ENCODE data around the gene DNMT3L. TPM values are rescaled to one million over a fixed set of nuclear protein-coding genes. Genes with fewer than 3 reads are reported as not detected.
"Not testable (repeated sequence)": the region's sequence is repeated elsewhere in the genome, so short reads cannot be mapped to it uniquely, and the experiment has no call there.

Gene DNMT3L
- total RNA-seq, 2 experiments from 2014 or later, result not detected

- CTCF ChIA-PET (ENCODE audit: unreplicated experiment); DNase-seq (ENCODE audit: low spot score); H4K20me1 ChIP-seq (ENCODE audit: insufficient read depth, low read length); H3K9me2 ChIP-seq (ENCODE audit: insufficient read depth, low read length); BruUV-seq (replicated peaks); H3K27ac ChIP-seq (ENCODE audit: low read depth, low read length, poor library complexity, severe bottlenecking); H3K79me2 ChIP-seq (ENCODE audit: insufficient read depth, low read depth, low read length); H3K4me1 ChIP-seq (ENCODE audit: insufficient read depth, low read length, poor library complexity, severe bottlenecking); H3K36me3 ChIP-seq (ENCODE audit: insufficient read depth, low read length); H3K4me3 ChIP-seq (ENCODE audit: low read depth, low read length, poor library complexity, severe bottlenecking); intact Hi-C loops (cut with micrococcal nuclease; ENCODE audit: unreplicated experiment); POLR2A ChIA-PET; H2AFZ ChIP-seq (ENCODE audit: low read length); H3K9me3 ChIP-seq (ENCODE audit: low read length); H3K4me2 ChIP-seq (ENCODE audit: low read length): not testable (repeated sequence)
These were observed 55.5 kb downstream of the DNMT3L start for GRCh38 chr21:44206187-44206586.

GRCh38 chr21:44202590-44203299 is 59.0 kb downstream of the DNMT3L start:
- DNase-seq (ENCODE audit: low spot score); H3K36me3 ChIP-seq (ENCODE audit: insufficient read depth, low read length); H3K4me3 ChIP-seq (ENCODE audit: low read depth, low read length, poor library complexity, severe bottlenecking); H3K9me2 ChIP-seq (ENCODE audit: insufficient read depth, low read length); H3K4me2 ChIP-seq (ENCODE audit: low read length); H4K20me1 ChIP-seq (ENCODE audit: insufficient read depth, low read length); H3K9me3 ChIP-seq (ENCODE audit: low read length); CTCF ChIA-PET (ENCODE audit: unreplicated experiment); intact Hi-C loops (cut with micrococcal nuclease; ENCODE audit: unreplicated experiment); H3K27ac ChIP-seq (ENCODE audit: low read depth, low read length, poor library complexity, severe bottlenecking); H2AFZ ChIP-seq (ENCODE audit: low read length); POLR2A ChIA-PET; BruUV-seq (replicated peaks); H3K79me2 ChIP-seq (ENCODE audit: insufficient read depth, low read depth, low read length): not testable (repeated sequence)
- peaks cover 19% of the 10 kb centered on the region for H3K4me1 ChIP-seq (ENCODE audit: insufficient read depth, low read length, poor library complexity, severe bottlenecking)

- peaks cover 30% of the 10 kb centered on the region for H3K4me1 ChIP-seq (ENCODE audit: insufficient read depth, low read length, poor library complexity, severe bottlenecking)
- H3K4me3 ChIP-seq (ENCODE audit: low read depth, low read length, poor library complexity, severe bottlenecking); CTCF ChIA-PET (ENCODE audit: unreplicated experiment); H3K9me3 ChIP-seq (ENCODE audit: low read length); BruUV-seq (replicated peaks); intact Hi-C loops (cut with micrococcal nuclease; ENCODE audit: unreplicated experiment); H3K79me2 ChIP-seq (ENCODE audit: insufficient read depth, low read depth, low read length); H3K27ac ChIP-seq (ENCODE audit: low read depth, low read length, poor library complexity, severe bottlenecking); H3K4me2 ChIP-seq (ENCODE audit: low read length); H3K9me2 ChIP-seq (ENCODE audit: insufficient read depth, low read length); H3K36me3 ChIP-seq (ENCODE audit: insufficient read depth, low read length); H2AFZ ChIP-seq (ENCODE audit: low read length); POLR2A ChIA-PET; H4K20me1 ChIP-seq (ENCODE audit: insufficient read depth, low read length); DNase-seq (ENCODE audit: low spot score): not testable (repeated sequence)
These were observed 61.7 kb downstream of the DNMT3L start for GRCh38 chr21:44199997-44200396.

- intact Hi-C loops (cut with micrococcal nuclease; ENCODE audit: unreplicated experiment), result no loop called here
- no peak for TF ChIP-seq CTCF (conservative IDR thresholded peaks at IDR 0.05; ENCODE audit: low read length)
- TF ChIP-seq EZH2phosphoT487 (IDR thresholded peaks at IDR 0.05; ENCODE audit: borderline replicate concordance, low read depth, low read length), result no peak
These were observed 62.2 kb downstream of the DNMT3L start for GRCh38 chr21:44199448-44199847.

GRCh38 chr21:44197156-44197516 is 64.6 kb downstream of the DNMT3L start:
- H4K20me1 ChIP-seq (ENCODE audit: insufficient read depth, low read length); H3K36me3 ChIP-seq (ENCODE audit: insufficient read depth, low read length); H3K9me3 ChIP-seq (ENCODE audit: low read length); BruUV-seq (replicated peaks); intact Hi-C loops (cut with micrococcal nuclease; ENCODE audit: unreplicated experiment); POLR2A ChIA-PET; H3K4me3 ChIP-seq (ENCODE audit: low read depth, low read length, poor library complexity, severe bottlenecking); H2AFZ ChIP-seq (ENCODE audit: low read length); CTCF ChIA-PET (ENCODE audit: unreplicated experiment); H3K79me2 ChIP-seq (ENCODE audit: insufficient read depth, low read depth, low read length); DNase-seq (ENCODE audit: low spot score); H3K27ac ChIP-seq (ENCODE audit: low read depth, low read length, poor library complexity, severe bottlenecking); H3K9me2 ChIP-seq (ENCODE audit: insufficient read depth, low read length); H3K4me2 ChIP-seq (ENCODE audit: low read length): not testable (repeated sequence)
- H3K4me1 ChIP-seq (ENCODE audit: insufficient read depth, low read length, poor library complexity, severe bottlenecking), result peaks cover 30% of the 10 kb centered on the region

More at GRCh38 chr21:44199448-44199847, 62.2 kb downstream of the DNMT3L start:
- CTCF ChIA-PET (ENCODE audit: unreplicated experiment), result no interaction called here
- peaks cover 30% of the 10 kb centered on the region for H3K4me1 ChIP-seq (ENCODE audit: insufficient read depth, low read length, poor library complexity, severe bottlenecking)
- H3K79me2 ChIP-seq (ENCODE audit: insufficient read depth, low read depth, low read length), result no peaks in the 10 kb centered on the region
- no TSS peak for BruUV-seq (replicated peaks)
- peak; percentile 37 for DNase-seq (ENCODE audit: low spot score)
- H4K20me1 ChIP-seq (ENCODE audit: insufficient read depth, low read length), result no peaks in the 10 kb centered on the region
- no peaks in the 10 kb centered on the region for H3K9me3 ChIP-seq (ENCODE audit: low read length)
- no peak overlapping the region for H2AFZ ChIP-seq (ENCODE audit: low read length)
- POLR2A ChIA-PET, result no interaction called here
- no peak overlapping the region for H3K4me3 ChIP-seq (ENCODE audit: low read depth, low read length, poor library complexity, severe bottlenecking)
- no peak overlapping the region for H3K27ac ChIP-seq (ENCODE audit: low read depth, low read length, poor library complexity, severe bottlenecking)
- no peaks in the 10 kb centered on the region for H3K36me3 ChIP-seq (ENCODE audit: insufficient read depth, low read length)
- peak overlapping the region; percentile 32 for H3K4me2 ChIP-seq (ENCODE audit: low read length)
- H3K9me2 ChIP-seq (ENCODE audit: insufficient read depth, low read length), result no peaks in the 10 kb centered on the region
